ENCODE data around the gene MYO10.
"Not testable (repeated sequence)": the region's sequence is repeated elsewhere in the genome, so short reads cannot be mapped to it uniquely, and the experiment has no call there.

The MYO10 gene

DNA sequence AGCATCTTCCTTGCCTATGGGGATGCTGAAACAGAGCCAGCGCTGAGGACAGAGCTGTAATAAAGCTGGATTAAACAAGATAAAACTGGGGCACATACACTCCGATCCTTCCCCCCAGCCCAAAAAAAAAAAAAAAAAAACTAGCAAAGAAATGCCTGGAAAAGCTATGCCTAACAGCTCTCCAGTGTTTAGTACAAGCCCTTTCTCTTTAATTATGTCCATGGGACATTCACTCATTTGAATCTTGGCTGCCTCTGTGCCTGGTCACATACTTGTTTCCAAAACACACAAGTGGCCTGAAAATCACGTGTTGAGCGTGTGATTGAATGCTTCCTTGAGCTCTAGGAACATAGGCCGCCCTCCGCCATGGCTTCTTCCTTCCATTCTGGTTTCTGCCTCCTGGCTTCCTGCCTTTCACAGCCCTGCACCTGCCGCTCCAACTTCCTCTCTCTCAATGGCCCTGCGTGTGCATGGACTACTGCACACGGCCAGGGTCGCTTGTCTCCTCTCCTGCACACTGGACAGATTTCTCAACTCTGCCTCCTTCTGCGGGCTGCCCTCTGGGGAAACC is 208.2 kb downstream of the MYO10 start:
- DNase-seq: no peak
- no peak overlapping the region for H3K27ac Mint-ChIP-seq
- H3K27me3 Mint-ChIP-seq: peaks cover 3% of the 10 kb centered on the region
- no peaks in the 10 kb centered on the region for H3K36me3 Mint-ChIP-seq (ENCODE audit: low read depth)
- H3K9me3 Mint-ChIP-seq: peaks cover 4% of the 10 kb centered on the region
- ATAC-seq: no peak
- no peak overlapping the region for H3K4me3 Mint-ChIP-seq
- H3K4me1 Mint-ChIP-seq: peaks cover 14% of the 10 kb centered on the region

DNA sequence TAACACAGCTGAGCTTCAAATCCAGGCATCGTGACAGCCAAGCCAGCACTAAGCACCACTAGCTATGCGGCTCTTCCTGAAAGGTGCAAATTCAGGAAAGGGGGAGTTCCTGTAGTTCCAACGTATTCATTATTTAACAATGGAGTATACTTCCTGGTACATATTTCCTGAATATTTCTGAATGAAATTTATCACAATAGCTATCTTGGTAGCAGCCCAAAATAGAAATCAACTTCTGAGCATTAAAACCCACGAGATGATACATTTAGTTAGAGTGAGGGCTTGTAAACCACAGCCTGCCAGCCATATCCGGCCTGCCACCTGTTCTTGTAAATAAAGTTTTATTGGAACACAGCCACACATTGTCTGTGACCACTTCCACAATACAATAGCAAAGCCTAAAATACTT is 209.5 kb downstream of the MYO10 start:
- H3K27me3 Mint-ChIP-seq: peaks cover 3% of the 10 kb centered on the region
- no peaks in the 10 kb centered on the region for H3K36me3 Mint-ChIP-seq (ENCODE audit: low read depth)
- H3K9me3 Mint-ChIP-seq: peaks cover 4% of the 10 kb centered on the region
- ATAC-seq (peak; percentile 40), DNase-seq (no peak)
- H3K4me1 Mint-ChIP-seq: peaks cover 14% of the 10 kb centered on the region
- no peak overlapping the region for H3K4me3 Mint-ChIP-seq
- no peak overlapping the region for H3K27ac Mint-ChIP-seq

DNA sequence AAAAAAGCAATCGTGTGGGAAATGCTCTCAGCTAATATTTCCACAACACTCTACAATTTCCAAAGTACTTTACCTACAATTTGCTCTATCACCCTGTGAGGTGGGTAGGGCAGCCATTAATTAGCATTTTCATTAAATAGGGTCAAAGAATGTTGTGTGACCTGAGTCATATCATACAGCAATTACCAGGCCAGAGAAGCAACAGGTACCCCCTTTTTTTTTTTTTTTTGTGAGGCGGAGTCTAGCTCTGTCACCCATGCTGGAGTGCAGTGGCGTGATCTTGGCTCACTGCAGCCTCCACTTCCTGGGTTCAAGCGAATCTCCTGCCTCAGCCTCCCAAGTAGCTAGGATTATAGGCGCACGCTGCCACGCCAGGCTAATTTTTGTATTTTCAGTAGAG is 210.5 kb downstream of the MYO10 start:
- H3K4me3 Mint-ChIP-seq: no peak overlapping the region
- H3K9me3 Mint-ChIP-seq: peaks cover 4% of the 10 kb centered on the region
- no peak for DNase-seq
- peaks cover under 1% of the 10 kb centered on the region for H3K27me3 Mint-ChIP-seq
- H3K27ac Mint-ChIP-seq: no peak overlapping the region
- no peaks in the 10 kb centered on the region for H3K36me3 Mint-ChIP-seq (ENCODE audit: low read depth)
- H3K4me1 Mint-ChIP-seq: peaks cover 14% of the 10 kb centered on the region
- ATAC-seq: no peak

DNA sequence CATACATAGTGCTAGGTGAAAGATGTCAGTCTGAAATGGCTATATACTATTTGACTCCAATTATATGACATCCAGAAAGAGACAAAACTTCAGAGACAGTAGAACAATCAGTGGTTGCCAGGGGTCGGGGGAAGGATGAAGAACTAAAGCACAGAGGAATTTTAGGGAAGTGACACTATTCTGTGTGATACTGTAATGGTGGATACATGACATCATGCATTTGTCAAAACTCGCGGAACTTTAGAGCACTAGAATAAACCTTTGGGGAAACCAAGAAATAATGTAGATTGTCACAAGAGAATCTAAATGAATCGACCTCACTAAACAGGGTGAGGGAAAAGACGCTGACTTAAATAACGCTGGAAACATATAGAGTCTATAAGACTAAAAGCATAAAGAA is 212.3 kb downstream of the MYO10 start:
- Mint-ChIP-seq H3K27me3 (no peaks in the 10 kb centered on the region), H3K9me3 (peaks cover 4% of the 10 kb centered on the region), H3K4me1 (peaks cover 14% of the 10 kb centered on the region), H3K4me3 (no peak overlapping the region), H3K27ac (no peak overlapping the region), H3K36me3 (ENCODE audit: low read depth) (no peaks in the 10 kb centered on the region)
- no peak for ATAC-seq
- no peak for DNase-seq

DNA sequence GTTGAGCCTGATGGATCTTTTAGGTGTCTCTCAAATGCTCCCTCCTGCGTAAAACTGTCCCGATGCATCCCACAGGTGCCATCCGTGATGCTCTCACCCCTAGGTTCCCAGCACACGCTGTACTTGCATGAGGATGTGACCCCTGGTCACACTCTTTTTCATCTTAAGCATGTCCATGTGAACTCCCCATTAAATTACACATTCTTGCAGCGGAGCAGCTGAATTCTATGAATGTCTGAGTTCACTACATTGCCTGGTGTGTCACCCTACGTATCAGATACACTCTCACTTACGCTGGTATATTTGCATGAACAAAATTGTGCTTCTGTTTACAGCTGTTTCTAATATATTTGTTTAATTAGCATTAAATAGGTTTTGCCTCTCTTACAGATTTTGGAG is 214.0 kb downstream of the MYO10 start:
- H3K4me3 Mint-ChIP-seq: no peak overlapping the region
- H3K4me1 Mint-ChIP-seq: peaks cover 9% of the 10 kb centered on the region
- no peaks in the 10 kb centered on the region for H3K27me3 Mint-ChIP-seq
- H3K9me3 Mint-ChIP-seq: peaks cover 4% of the 10 kb centered on the region
- DNase-seq: no peak
- H3K36me3 Mint-ChIP-seq (ENCODE audit: low read depth): no peaks in the 10 kb centered on the region
- no peak for ATAC-seq
- H3K27ac Mint-ChIP-seq: no peak overlapping the region

DNA sequence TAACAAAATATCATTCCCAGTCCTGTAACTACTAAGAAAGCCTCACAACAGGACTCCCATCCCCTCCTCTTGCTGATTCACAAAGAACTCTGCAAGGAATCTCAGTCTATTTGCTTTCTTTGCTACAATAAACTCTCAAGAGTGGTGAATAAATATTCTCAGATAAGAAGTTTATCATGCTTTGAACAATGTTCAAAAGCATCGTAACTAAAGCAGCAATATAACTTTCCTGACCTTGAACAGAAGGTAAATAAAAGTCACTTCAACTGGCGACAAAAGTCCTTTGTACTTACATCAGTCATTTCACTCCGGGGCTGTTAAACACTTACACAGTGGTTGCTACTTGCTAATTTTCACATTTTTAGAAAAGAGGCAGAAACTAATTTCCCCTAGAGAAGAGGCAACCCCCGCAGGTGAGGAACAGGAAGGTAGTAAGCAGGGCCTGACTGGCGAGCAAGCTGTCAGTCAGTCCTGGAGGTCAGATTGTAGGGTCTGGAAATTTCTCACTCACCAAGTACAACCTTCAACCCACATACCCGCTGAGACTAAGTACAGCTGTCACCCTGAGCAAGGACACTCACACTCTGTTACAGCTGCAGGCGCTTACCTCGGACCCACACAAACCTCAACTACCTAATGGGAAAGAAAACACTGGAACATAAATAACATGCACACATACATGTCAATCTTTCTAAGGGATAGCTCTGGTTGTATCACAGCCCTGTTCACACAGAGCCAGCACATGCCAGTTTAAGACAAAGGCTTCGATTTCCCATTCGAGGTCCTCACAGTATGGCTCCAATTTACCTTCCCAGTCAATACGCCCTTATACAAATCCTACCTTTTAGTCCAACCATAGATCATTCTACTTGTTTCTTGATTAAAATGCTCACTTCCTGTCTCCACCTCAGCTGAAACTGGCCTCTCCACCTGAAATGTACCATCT is 214.7 kb downstream of the MYO10 start:
- Mint-ChIP-seq H3K4me1 (peaks cover 4% of the 10 kb centered on the region), H3K9me3 (peaks cover 4% of the 10 kb centered on the region), H3K27me3 (no peaks in the 10 kb centered on the region), H3K4me3 (no peak overlapping the region), H3K27ac (no peak overlapping the region), H3K36me3 (ENCODE audit: low read depth) (no peaks in the 10 kb centered on the region)
- ATAC-seq (no peak), DNase-seq (no peak)

DNA sequence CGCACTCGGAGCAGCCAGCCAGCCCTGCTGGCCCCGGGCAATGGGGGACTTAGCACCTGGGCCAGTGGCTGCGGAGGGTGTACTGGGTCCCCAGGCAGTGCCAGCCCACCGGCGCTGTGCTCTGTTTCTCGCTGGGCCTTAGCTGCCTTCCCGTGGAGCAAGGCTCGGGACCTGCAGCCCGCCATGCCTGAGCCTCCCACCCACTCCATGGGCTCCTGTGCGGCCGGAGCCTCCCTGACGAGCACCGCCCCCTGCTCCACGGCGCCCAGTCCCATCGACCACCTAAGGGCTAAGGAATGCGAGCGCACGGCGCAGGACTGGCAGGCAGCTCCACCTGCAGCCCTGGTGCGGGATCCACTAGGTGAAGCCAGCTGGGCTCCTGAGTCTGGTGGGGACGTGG is 218.1 kb downstream of the MYO10 start:
- H3K27ac Mint-ChIP-seq; ATAC-seq; H3K4me3 Mint-ChIP-seq; H3K4me1 Mint-ChIP-seq; H3K27me3 Mint-ChIP-seq; H3K9me3 Mint-ChIP-seq; H3K36me3 Mint-ChIP-seq (ENCODE audit: low read depth); DNase-seq: not testable (repeated sequence)

DNA sequence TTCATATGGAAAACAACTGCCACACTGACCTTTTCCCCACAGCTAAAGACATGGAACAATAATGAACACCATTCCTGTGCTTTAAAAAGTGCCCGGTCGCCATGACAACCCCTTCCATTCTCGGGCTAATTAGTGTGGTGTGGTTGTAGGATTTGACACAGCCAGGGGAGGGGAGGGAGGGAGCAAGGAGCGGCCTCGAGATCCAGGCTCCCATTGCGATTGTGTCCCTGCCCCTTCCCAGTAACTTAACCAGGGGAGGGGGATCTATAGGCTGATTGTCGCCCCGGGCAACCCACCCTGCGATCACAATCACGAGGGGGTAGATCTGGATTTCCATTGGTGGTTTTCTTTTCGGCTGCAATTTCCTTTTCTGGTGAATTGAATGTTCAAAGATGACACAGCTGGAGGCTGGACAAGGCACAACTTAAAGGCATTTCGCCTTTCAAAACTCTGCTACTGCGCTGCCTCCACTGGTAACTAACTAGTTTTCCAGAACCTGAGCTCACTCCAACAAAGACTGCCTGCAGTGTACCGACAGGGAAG is 222.6 kb downstream of the MYO10 start:
- peaks cover 6% of the 10 kb centered on the region for H3K27me3 Mint-ChIP-seq
- H3K4me1 Mint-ChIP-seq: no peaks in the 10 kb centered on the region
- ATAC-seq (no peak), DNase-seq (no peak)
- H3K9me3 Mint-ChIP-seq: no peaks in the 10 kb centered on the region
- H3K36me3 Mint-ChIP-seq (ENCODE audit: low read depth): no peaks in the 10 kb centered on the region
- no peak overlapping the region for H3K4me3 Mint-ChIP-seq
- H3K27ac Mint-ChIP-seq: no peak overlapping the region

DNA sequence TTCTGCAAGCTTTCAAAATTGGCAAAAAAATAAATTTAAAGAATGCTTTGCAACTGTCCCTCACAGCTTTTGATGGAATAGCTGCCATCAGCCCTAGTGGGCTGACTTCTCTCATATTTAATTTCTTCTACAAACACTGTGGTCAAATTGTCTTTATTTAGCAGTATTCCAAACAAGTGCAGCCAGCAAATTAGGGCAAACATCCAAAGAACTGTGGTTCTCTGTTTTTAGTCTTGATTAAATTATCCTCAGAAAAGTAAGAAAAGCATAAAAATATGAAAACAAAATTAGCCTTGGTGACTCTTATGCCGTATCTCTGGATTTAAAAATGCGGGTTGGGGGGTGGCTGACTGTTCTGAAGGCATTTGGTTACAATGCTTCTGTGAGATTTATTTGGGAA is 223.5 kb downstream of the MYO10 start:
- Mint-ChIP-seq H3K4me1 (no peaks in the 10 kb centered on the region), H3K27ac (no peak overlapping the region), H3K27me3 (peaks cover 6% of the 10 kb centered on the region), H3K4me3 (no peak overlapping the region), H3K36me3 (ENCODE audit: low read depth) (no peaks in the 10 kb centered on the region), H3K9me3 (no peaks in the 10 kb centered on the region)
- ATAC-seq (no peak), DNase-seq (no peak)

DNA sequence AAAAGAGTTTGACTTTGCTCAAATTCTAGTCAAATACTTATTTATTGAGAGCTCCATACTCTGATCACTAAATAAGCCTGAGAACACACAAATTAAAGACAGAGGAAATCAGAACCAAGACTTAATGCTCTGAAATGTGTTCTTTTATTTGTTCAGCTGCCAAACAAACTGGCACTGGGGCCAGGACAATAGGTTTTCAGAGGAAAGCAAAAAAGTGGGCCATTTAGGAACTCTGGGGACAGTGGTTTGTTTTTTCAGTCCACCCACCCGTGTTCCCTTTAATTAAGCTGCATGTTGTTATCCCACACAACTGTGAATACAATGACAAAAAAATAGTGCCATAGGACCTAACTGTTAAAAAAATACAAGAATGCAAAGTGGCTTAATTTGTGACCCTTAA is 223.9 kb downstream of the MYO10 start:
- Mint-ChIP-seq H3K36me3 (ENCODE audit: low read depth) (no peaks in the 10 kb centered on the region), H3K4me3 (no peak overlapping the region)

DNA sequence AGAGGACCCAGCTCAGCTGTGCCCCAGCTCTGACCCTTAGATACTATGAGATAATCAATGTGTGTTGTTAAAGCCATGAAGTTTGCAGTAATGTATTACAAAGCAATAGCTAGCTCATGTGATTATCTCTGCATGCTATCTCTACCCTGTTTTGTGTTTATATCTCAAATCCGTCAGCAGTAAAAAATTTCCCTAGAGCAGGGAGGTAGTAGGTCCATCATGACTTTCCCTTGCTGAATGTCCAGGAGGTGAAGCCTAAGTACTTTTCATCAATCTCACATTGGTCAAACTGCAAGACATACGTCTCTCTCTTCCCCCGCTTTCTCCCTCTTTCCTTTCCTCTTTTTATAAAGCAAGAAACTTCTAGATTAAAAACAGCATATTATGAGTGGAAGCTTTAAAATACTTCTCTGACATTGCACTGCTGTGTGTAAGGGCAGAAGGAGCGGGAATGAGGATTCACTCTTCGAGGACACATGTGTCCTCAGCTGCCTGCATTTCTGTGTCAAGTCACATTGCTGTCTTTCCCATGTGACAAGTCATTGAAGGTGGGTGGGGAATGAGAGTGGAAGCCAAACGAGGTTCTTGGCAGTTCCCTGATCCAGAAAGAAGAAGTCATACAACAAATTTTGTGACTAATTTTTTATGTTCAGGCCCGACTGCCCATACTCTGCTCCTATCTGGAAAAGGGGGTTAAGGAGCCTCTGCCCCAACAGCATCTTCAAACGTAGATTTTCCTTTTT is 226.2 kb downstream of the MYO10 start:
- Mint-ChIP-seq H3K27ac (no peak overlapping the region), H3K36me3 (ENCODE audit: low read depth) (no peaks in the 10 kb centered on the region), H3K4me3 (no peak overlapping the region), H3K27me3 (peaks cover 6% of the 10 kb centered on the region), H3K4me1 (no peaks in the 10 kb centered on the region), H3K9me3 (no peaks in the 10 kb centered on the region)
- ATAC-seq: no peak
- no peak for DNase-seq

More for the DNA sequence above, 223.9 kb downstream of the MYO10 start:
- DNase-seq (no peak), ATAC-seq (no peak)
- Mint-ChIP-seq H3K4me1 (no peaks in the 10 kb centered on the region), H3K9me3 (no peaks in the 10 kb centered on the region), H3K27me3 (peaks cover 6% of the 10 kb centered on the region), H3K27ac (no peak overlapping the region)

DNA sequence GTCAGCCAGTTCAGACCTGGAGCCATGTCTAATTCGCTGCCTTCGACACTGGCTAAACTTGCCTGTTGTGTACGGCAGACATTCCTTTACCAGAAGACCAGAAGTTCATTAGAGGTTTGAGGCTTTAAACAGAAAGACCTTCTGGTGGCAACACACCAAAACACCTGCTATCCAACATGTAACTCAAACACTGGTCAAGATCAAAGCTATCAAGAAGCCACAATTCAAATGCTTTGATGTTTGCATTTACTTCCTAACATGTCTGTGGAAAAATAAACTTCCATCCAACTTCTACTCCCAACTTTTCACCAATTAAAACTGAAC is 228.3 kb downstream of the MYO10 start:
- Mint-ChIP-seq H3K27ac (no peak overlapping the region), H3K4me1 (no peaks in the 10 kb centered on the region), H3K36me3 (ENCODE audit: low read depth) (no peaks in the 10 kb centered on the region), H3K4me3 (no peak overlapping the region), H3K9me3 (no peaks in the 10 kb centered on the region), H3K27me3 (no peaks in the 10 kb centered on the region)
- ATAC-seq (no peak), DNase-seq (no peak)

DNA sequence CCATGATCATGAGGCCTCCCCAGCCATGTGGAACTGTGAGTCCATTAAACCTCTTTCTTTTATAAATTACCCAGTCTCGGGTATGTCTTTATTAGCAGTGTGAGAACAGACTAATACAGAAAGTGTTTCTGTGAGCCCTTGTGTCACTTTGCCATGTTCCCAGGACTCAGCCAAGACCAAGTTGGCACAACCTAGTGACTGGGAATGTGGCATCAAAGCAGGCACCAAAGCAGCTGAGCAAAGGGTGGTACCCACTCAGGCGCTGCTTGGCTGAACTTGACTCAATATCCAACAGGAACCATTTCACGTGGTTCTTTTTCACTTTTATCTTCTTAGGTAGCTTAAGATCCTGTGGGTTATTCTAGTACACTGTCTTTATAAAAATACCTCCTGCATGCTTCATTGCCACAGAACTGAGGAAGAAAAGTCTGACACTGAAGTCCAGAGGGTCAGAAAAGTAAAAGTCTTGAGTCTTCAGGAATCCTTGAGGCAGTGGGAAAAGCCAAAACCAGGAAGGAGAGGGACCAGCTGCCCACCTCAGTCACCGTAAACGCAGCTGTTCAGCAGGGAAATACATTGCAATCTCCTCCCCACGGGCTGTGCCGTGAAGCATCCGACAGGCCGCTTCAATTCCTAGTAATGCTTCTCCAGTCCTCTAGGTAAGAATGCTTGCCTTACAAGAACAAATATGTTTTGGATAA is 228.8 kb downstream of the MYO10 start:
- ATAC-seq (no peak), DNase-seq (no peak)
- Mint-ChIP-seq H3K4me3 (no peak overlapping the region), H3K27ac (no peak overlapping the region), H3K4me1 (no peaks in the 10 kb centered on the region), H3K36me3 (ENCODE audit: low read depth) (no peaks in the 10 kb centered on the region), H3K9me3 (no peaks in the 10 kb centered on the region), H3K27me3 (no peaks in the 10 kb centered on the region)

DNA sequence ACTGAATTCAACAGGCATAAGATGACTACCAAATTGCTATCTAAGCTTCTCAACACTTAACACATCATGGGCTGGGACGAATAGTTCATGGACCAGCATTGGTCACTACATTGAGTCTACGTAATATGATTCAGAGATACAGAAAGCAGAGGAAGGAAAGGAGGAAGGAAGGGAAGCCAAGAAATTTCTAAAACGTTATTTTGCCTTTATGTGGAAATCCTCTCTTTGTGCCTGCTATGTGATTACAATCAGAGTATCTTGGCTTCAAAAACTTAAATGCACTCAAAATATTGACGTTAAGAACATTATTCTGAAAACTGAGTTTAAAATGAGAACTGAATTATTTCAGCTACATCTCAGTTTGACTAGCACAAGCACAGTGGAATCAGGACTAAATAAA is 231.1 kb downstream of the MYO10 start:
- no peak for DNase-seq
- Mint-ChIP-seq H3K36me3 (ENCODE audit: low read depth) (no peaks in the 10 kb centered on the region), H3K27me3 (no peaks in the 10 kb centered on the region), H3K27ac (no peak overlapping the region), H3K9me3 (no peaks in the 10 kb centered on the region), H3K4me3 (no peak overlapping the region), H3K4me1 (peaks cover 1% of the 10 kb centered on the region)
- ATAC-seq: no peak

All from activated naive CD8-positive, alpha-beta T cell treated with anti-CD3 and anti-CD28 coated beads, Interleukin-2, amount 50 U/mL, for 24 hours (primary cell).